Measurements from ENCODE around the gene NBPF11.
"Not testable (repeated sequence)": the region's sequence is repeated elsewhere in the genome, so short reads cannot be mapped to it uniquely, and the experiment has no call there.

NBPF11 gene, protein sequence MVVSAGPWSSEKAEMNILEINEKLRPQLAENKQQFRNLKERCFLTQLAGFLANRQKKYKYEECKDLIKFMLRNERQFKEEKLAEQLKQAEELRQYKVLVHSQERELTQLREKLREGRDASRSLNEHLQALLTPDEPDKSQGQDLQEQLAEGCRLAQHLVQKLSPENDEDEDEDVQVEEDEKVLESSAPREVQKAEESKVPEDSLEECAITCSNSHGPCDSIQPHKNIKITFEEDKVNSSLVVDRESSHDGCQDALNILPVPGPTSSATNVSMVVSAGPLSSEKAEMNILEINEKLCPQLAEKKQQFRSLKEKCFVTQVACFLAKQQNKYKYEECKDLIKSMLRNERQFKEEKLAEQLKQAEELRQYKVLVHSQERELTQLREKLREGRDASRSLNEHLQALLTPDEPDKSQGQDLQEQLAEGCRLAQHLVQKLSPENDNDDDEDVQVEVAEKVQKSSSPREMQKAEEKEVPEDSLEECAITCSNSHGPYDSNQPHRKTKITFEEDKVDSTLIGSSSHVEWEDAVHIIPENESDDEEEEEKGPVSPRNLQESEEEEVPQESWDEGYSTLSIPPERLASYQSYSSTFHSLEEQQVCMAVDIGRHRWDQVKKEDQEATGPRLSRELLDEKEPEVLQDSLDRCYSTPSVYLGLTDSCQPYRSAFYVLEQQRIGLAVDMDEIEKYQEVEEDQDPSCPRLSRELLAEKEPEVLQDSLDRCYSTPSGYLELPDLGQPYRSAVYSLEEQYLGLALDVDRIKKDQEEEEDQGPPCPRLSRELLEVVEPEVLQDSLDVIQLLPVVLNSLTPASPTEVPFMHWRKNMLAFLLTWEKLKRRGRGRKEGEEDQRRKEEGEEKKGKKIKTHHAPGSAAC

DNA sequence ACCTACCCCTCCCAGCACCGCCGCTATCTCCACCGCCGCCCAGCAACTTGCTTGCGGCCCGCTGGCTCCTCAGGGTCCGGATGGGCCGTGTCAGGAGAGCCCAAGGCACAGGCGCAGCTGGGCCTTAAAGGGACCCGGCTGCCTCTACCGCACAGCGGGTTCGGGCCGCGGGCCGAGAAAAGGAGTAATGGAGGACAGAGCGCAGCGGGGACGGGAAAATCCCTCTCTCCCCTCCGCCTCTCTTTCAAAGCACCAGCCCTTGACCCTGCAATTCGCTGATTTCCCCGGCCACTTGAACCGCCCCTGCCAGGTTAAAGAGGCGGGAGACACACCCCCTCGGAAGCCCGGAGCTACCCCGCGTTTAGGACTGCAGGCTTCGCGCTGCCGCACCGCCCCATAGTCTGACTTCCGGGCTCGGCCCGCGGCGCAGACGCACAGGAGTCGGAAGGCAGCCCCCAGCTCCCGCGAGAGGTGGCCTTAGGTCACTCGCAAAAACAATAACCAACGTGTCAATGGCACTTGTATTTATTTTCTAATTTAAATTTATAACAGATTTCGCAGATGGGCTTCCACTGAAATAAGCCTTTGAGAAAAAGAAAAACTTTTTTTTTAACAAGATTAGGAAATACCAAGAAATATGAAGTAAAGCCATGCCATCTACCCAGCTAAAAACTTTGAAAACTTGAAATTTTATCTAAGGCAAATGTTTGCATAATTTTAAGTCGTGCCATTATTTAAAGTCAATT, at the start of gene NBPF11:
Gene NBPF11 (minus strand): TSS at position 371 of the 746 bp plus-strand sequence. CDS start 25,278 bp downstream, outside the sequence.
- not testable (repeated sequence) for DNase-seq

DNA sequence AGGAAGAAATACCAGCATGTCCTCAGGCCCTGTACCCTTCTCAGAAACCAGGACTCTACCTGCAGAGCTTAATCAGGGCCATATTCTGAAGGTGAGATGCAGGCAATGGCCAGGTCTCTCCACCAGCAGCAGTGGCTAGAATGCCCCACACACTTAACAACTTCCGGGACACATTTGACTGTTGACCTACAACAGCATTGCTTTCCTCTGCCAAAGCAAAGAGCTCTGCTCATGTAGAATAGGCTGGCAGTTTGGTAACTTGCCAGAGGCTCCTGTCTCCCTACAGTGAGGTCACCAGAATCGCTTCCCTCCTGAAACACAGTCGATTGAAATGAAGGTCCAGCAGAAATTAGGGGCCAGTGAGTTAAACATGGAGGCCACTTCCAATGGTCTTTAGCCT, 45.3 kb upstream of the NBPF11 start:
- not testable (repeated sequence) for DNase-seq

DNA sequence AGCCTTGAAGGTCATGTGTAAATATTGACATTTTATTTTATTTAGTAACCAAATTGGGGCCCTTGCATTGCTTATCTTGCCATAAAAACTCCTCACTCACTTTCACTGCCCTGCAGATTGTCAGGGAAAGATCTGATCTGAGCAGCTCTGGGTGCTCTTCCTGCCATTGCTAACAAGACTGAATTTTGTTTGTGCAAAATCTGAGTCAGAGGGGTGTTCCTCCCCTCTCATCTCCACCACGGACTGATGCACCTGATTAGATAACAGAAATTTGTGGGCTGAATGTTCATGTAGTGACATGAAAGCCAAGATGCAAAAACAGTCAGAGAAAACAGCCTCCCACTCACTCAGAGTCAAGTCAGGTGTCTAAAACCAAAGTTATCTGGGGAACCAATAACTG, 44.9 kb upstream of the NBPF11 start:
- DNase-seq, result not testable (repeated sequence)

DNA sequence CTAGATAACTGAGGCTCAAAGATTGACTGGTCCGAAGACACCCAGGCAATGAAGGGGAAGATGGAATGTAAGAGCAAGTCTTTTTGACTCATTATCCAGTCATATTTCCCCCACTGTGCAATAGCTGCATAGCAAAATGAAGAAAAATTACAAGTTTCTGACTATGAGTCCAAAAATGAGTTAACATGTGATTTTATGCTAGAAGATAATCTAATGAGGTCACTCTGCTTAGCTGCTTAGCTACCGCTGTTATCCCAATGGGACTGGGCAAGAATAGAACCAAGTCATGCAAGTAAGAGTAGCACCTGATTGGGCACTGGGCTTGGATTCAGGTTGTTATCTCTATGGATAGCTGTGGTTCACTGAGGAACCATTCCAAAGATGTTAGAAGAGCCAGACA, 43.0 kb upstream of the NBPF11 start:
- not testable (repeated sequence) for DNase-seq

DNA sequence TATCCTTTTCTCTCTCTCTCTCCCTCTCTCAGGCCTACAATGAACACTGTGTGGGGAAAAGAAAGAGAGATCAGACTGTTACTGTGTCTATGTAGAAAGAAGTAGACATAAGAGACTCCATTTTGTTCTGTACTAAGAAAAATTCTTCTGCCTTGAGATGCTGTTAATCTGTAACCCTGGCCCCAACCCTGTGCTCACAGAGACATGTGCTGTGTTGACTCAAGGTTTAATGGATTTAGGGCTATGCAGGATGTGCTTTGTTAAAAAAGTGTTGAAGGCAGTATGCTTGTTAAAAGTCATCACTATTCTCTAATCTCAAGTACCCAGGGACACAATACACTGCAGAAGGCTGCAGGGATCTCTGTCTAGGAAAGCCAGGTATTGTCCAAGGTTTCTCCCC, 36.7 kb upstream of the NBPF11 start:
- DNase-seq, result not testable (repeated sequence)

DNA sequence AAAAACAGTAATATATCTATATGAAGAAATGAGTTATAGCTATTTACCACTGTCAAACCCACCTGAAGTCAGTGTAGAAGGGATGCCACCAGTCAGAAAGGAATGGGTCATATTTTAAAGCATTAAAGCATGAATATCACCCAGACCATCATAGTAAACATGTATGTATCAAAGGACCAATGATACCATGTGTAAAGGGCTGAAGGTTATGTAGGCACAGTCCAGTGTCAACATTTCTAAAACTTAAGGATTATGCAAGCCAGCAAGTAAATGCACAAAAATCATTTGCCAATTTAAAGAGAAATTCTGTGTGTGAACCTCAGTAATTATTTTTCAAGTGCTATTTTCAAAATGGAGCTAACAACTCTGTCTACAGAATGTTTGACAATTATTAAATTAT, 26.6 kb upstream of the NBPF11 start:
- not testable (repeated sequence) for DNase-seq

DNA sequence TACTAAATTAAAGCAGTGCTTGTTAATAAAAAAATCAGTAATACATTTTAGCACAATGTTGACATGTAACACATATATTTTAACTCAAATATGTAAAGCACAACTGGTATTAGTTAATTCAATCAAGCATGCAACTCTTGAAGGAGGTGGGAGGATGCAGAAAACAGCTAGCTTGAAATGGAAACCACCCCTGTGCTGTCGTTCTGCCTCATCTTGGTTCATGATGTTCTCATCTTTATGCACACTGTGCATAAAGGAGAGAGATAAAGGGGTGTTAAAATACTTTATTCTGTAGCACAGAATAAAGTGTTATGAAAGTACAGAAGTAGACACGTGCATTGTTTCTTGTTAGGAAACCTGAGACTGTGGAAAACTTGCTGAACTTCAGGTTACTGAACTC, 23.3 kb upstream of the NBPF11 start:
- DNase-seq, result not testable (repeated sequence)

DNA sequence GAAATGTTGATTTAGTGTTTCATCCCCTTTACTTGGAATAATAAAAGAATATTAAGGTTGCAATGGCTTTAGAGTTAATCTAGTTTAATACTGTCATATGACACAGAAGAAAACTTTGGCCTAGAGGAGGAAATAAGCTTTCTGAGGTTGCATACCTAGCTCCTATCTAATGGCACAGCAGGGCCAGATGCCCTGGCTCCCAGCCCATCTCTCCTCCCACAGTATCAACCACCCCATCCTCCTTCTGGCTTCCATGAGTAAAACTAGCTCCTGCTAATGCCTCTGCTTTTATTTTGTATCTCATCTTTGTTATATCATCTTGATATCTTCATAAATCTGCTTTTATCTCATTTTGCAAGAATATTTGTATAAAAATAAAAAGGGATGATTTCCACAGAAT, 19.9 kb upstream of the NBPF11 start:
- DNase-seq, result not testable (repeated sequence)

DNA sequence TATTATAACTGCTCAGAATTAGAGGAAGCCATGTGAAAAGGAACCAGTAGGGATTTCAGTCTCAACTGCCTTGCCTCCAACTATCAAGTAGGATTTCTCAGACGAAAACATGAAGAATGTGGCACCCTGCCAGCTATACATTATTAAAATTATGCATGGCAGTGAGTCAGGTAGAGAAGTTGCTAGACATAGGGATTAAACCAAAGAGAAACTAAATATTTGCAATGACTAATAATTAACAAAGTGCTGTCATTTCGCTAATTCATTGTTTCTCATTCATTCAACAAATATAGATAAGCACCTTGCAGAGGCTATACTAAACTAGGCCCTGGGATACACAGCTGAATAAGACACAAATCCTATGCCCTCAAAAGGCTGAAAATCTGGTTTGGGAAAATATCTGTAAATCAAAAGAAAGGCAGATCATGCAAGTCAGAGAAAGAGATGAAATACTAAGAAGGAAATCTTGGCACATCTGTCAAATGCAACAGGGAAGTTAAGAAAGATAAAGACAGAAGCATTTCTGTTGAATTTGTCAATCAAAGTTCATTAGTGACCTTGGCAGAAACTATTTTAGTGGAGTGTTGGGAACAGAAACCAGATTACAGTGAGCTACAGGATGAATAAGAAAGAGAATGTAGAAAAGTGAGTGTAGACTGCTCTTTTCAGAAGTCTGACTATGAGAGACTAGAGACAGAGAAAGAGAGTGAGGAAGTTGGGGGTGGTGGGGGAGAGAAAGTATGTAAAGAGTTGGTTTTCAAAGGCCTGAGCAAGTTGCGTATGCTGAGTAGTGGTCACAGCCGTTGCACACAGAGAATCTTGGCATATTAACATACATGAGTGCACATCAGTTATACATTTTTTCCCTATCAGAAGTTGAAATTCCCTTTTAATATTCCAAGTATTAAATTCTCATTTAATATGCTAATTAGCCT, 14.7 kb upstream of the NBPF11 start:
- no peak for DNase-seq

DNA sequence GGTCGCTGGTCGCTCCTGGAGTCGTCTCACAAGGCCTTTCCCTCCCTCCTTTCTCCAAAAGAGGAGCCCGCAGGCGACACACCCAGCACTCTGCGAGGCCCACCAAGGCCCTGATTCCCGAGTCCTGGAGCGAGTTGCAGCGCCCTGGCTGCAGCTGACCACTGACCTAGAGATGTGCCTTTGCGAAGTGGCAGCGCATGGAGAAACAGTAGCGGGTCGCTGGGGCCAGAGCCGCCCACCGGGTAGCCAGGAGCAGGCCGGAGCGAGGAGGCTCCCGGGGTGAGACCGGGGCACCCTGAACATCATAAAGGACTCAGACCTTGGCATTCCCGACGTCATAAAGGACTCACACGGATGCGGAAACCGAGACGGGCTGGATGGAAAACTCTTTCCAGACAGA, 10.3 kb upstream of the NBPF11 start:
- DNase-seq, result no peak

DNA sequence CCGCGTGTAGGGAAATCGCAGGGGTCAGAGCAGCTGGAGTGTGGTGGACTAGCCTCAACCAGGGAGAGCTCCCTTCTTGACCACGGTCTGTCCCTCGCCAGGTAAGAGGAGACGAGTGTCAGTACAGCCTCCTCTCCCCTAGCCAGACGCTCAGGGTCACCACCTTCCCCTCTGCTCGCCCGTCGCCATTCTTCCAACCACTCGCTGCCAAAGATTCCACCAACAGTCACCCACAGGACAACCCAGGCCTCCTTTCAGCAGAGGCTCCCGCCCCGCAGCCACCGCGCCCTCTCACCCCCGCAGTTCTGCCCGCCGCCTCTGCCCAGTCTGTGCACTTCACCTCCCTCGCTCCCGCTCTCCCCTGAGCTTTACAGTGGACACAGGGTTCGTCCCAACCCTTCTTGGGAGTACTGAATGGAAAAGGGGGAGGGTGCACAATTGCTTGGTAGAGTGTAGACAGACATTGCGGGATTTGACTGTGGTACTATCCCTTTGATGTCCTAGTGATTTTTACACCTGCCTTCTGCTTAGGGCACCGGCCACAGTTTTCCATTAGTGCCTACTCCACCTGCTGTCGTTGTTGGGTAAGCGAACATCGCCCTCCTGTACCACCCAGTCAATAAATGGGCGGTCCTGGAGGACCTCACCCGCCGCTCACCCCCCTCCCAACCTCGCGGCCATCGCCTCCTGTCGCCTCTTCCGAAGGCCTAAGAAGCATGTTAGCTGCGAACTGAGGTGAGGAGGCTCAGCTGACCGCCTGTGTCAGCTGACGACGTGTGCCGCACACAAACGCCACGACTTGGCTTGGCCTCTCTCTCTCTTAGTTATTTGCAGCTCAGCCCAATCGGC, 9.2 kb upstream of the NBPF11 start:
- DNase-seq, result no peak

DNA sequence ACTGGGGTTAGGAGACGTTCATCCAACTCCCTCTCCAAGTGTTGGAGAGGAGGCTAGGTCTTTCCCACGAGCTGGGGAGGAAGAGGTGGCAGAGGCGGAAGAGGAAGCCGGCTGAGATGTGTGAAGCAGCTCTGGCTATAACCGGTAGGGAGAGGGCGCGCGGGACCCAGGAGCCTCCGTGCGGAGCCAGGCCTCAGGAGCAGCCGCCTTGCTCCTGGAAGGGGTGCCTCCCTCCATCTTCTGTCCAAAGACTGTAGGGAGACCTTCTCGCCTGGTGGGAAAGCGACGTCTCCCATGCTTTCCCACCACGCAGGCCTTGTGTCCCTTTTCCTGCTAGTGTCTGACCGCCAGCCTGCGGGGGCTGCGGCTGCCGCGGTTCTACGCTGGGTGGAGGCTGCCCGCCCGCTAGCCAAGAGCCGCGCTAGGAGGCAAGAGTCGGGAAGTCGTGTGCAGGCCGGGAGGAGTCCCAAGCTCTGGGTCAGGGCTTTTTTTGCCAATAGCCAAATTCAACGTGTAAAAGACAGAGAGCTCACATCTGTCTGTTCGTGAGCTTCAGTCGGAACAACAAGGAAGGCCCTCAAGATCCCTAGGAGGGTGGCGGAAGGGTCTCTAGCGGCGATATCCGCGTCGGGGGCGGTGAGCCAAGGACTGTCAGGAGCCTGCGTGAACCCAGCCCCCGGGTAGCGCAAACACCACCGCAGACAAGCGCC, 8.4 kb upstream of the NBPF11 start:
- DNase-seq, result no peak

DNA sequence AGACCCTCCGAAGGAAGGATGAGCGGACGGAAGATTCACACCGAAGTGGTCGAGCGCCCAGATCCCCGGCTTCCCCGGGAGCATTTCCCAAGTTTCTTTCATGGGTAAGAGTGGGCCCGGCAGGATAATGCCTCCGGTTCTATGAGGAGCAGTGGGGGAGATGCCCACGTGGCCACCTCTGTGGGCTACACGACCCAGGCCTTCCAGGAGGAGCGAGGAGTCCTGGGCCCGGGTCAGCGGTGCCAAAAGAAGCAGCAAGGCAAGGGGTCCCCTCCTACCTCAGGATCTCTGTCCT, 7.9 kb upstream of the NBPF11 start:
- DNase-seq, result no peak

DNA sequence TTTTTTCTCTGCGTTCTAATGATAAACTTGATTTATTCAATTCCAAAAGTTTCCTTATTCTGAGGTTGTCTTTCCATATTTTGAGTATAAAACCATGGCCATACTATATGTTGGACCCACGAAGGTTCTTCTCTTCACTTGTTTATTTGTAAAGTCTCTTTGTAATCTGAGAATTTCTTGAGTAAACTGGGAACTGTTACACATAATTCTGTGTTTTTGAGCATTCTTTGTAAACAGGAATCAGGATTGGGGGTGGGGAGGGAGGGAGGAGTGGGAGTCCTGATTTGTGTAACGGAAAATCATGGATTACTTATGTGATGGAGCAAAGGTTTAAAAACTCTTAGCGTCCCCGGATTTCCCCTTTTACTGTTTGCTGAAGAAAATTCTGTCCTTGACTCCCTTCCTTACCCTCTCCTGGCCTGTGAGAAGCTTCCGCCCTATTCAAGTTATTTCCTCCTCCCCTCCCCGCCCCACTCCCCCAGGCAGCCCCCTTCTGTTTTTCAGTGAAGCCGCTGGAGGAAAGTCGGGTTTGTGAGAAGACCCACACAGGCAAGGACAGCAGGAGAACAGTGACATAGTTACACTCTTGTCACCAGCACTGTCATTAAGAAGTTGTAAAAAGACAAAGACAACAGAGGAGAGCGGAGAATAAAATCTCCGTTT, 6.4 kb upstream of the NBPF11 start:
- no peak for DNase-seq

DNA sequence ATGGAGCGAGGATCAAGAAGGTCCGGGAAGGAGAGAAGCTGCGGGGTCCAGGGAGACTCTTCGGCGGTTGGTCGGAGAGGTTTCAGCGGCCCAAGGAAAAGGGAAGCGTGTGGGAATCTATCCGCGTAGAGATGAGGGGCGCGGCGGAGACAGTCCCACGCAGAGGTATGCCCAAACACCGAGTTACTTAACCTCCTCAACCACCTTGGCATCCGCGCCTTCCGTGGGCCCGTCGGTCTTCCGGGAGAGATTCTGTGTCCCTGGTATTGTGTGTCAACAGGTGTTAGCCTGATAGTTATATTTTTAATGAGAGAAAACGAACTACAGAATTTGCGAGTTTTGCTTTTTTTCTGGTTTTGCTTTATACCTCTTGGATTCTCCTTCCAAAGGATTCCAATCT, 5.7 kb upstream of the NBPF11 start:
- not testable (repeated sequence) for DNase-seq

DNA sequence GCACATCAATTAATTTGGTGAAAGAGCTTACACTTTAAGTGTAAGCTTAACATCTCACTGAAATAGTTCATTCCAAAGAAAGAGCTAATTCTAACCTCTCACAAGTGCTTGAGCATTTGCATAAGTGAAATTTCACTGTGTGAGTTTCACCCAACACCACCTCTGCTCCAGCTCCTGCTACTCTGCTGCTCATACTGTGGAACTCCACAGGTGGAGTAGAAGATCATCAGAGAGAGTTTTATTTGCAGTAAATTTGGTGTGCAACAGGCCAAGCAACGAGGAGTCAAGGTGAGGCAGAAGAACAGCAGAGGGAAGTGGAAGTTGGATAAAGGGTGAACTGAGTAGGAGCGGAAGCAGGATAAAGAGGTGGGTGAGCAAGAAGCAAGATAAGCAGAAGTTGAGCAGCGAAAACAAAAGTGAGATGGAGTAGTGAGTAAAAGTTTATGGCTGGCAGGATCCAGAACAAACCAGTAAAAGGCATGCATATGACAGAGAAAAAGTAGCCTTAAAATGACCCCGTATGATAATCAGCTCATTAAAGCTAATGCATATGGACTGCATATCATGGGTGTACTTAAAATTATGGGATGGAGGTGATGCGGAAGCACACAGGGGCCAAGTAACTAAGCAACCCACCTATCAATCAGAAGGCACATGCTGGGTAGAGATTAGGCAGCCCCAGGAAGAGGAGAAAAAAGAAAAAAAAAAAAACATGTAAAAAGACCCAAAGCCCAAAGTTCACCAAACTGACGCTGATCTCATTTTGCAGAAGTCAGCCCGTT, 3.6 kb upstream of the NBPF11 start:
- not testable (repeated sequence) for DNase-seq

DNA sequence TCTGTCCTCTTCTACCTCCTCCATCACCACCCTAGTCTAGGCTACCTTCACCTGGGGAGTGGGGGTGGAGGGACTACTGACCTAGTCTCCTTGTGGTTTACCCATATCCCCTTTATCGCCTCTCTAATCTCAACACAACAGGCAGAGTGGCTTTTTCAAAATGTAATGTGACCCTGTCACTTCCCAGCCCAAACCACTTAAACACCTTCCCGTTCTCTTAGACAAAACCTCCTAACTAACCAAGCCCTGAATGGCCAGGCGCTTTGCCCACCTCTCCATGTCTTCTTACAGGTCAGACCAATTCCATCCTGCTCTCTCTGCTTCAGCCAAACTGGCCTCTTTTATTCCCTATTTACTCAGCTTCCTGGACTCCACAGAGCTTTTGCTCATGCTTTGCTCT, 714 bp upstream of the NBPF11 start:
- DNase-seq, result not testable (repeated sequence)

DNA sequence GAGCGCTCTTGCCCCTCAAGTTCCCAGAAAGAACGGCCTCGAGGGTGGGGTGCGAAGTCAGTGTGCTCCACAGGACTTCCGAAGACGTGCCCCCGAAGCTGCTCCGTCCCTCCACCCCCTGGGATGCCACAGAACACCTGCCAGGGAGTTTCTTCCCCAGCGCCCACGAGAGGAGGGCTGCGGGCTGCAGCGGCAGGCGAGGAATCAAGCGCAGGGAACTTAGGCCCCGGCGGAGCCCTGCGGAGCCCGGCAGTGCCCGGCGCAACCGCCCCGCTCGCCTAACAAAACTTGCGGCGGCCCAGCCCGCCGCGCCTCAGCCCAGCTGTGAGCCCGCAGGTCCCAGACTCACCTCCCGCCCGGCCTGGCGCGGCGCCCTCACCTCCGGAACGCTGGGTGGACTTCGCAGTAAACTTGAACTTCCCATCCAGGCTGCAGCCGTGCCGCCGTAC, 686 bp downstream of the NBPF11 start:
- not testable (repeated sequence) for DNase-seq

DNA sequence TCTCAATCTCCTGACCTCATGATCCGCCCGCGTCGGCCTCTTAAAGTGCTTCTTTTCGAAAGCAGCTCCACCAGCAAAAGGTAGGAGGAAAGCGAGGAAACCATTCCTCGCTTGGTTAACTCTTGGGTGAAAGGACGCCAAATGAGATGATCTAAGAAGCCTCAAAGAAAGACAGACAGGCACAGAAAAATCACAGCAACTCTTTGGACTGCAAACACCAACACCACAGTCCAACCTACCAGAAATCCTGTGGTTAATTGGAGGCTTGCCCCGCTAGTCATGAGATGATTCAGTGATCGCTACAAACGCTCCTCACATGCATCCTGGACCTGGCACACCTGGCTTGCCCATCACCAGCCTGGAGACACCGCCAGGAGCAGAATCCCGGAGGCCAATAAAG, 1.1 kb downstream of the NBPF11 start:
- DNase-seq, result not testable (repeated sequence)
